ENCODE results near the gene LRMDA. TPM values are rescaled to one million over a fixed set of nuclear protein-coding genes. Genes with fewer than 3 reads are reported as not detected.

LRMDA gene
- total and polyA plus RNA-seq, 2 of the 13 experiments (the other 11 are each of a cell fraction or from before 2014, with no cell fraction given): 13.4 to 22.0 TPM

DNA sequence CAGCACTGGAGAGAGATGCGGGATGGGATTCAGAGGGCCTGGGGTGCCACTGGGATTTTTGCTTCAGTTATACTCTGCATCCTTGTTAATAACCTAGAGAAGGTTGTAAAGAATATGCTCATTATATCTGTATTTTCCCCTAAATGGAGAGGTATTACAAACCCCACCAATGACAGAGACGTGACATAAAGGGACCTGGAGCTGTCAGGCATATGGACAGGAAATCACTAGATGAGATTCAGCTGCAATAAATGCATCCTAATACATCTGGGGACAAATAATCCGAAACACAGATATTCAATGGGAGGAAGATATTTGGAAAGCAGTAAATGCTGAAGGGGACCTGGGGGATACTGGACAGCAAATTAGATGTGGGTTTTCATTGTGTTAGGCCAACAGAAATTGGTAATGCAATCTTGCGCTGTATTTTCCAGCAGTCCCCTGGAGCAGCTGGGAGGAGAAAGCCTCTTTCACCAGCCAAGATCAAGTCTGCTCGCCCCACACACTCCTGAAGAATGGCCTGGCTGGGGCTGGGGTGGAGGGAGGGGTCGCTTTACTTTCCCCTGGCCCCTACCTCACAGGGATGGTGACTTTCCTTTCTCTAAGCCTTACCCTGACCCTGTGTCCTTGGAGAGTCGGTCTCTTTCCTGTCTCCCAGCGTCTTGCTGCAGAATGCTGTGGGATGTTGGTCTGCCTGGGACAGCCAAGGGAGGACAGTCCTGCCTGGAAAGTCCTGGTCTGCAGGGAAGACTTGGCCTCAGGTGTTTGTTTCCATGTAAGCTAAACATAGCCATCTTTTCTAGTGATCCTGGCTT is 653.8 kb downstream of the LRMDA start:
- FAIRE-seq (no peak), ATAC-seq (no peak), DNase-seq (ENCODE audit: low spot score) (no peak)
- Histone ChIP-seq H3K9me3 (ENCODE audit: low read length) (no peaks in the 10 kb centered on the region), H3K27me3 (ENCODE audit: control insufficient read depth in 1 of 2, insufficient read depth in 2 of 2, low read length in 2 of 2) (no peaks in the 10 kb centered on the region), H3K79me2 (ENCODE audit: insufficient read depth, low read length) (no peaks in the 10 kb centered on the region), H3K9ac (ENCODE audit: insufficient read depth, low read depth, low read length) (no peak overlapping the region), H3K27ac (ENCODE audit: extremely low read length, insufficient read depth, low read length) (no peak overlapping the region), H3K4me2 (ENCODE audit: low read depth, low read length) (no peak overlapping the region), H4K20me1 (ENCODE audit: insufficient read depth, low read length) (no peaks in the 10 kb centered on the region), H2AFZ (ENCODE audit: low read length) (no peak overlapping the region), H3K36me3 (replicated peaks in 1 of 2; ENCODE audit: control insufficient read depth in 1 of 2, insufficient read depth in 2 of 2, low read length in 2 of 2) (no peaks in the 10 kb centered on the region), H3K4me3 (replicated peaks in 1 of 3; ENCODE audit: insufficient read depth in 1 of 3, low read depth in 2 of 3, low read length in 3 of 3) (no peak overlapping the region), H3K4me1 (ENCODE audit: insufficient read depth, low read length) (peaks cover 44% of the 10 kb centered on the region)
- WGBS (ENCODE audit: low lambda C conversion rate): 97% methylated on average over 8 of the region's 8 CpGs
- no peak for TF ChIP-seq ZNF530 (CRISPR knock-in tag; IDR thresholded peaks at IDR 0.05; ENCODE audit: low read depth)
- TF ChIP-seq SMAD3 (CRISPR knock-in tag; IDR thresholded peaks at IDR 0.05): no peak
- TF ChIP-seq HMG20B (CRISPR knock-in tag; conservative IDR thresholded peaks at IDR 0.05): no peak
- no TSS peak for BruUV-seq (replicated peaks)
- intact Hi-C loops (cut with micrococcal nuclease; ENCODE audit: unreplicated experiment): loop anchor here (5.0 kb wide), 1 partner anchor 33 kb away; no protein-coding TSS in a partner anchor
- in situ Hi-C loops (cut with HindIII; ENCODE audit: extremely low pct_ligation_motif_present, low pct_unique_long_range_greater_than_20kb): no loop called here
- CTCF ChIA-PET (ENCODE audit: low intra/inter-chr PET ratio, low total read pairs): no interaction called here
- POLR2A ChIA-PET: interaction anchor here (1.7 to 2.3 kb wide), 2 partner anchors 34 to 683 kb away, joined by 5 to 11 read pairs; partner anchors contain the start of gene ZNF503

DNA sequence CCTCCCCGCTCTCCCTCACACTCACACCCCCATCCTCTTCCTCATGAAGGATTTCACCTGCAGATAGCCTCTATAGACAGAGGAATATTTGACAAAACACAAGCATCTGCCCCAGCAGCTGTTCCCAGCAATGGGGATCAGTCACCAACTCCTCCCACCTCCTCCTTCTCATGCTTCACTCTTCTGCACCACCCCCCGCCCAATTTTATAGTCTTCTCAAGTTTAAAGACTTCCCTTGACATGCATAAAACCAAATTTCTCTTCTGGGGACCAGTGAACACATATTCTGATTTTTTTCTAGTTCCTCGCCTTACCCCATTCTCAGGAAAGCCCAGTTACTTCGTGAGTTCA is 654.4 kb downstream of the LRMDA start:
- no peak for DNase-seq (ENCODE audit: low spot score)
- FAIRE-seq: no peak
- ATAC-seq: no peak
- H3K4me2 ChIP-seq (ENCODE audit: low read depth, low read length): no peak overlapping the region
- ChIA-PET CTCF (ENCODE audit: low intra/inter-chr PET ratio, low total read pairs) (no interaction called here), POLR2A (interaction anchor here (1.7 to 2.3 kb wide), 2 partner anchors 35 to 684 kb away, joined by 5 to 11 read pairs; partner anchors contain the start of gene ZNF503)
- H3K9ac ChIP-seq (ENCODE audit: insufficient read depth, low read depth, low read length): no peak overlapping the region
- no peaks in the 10 kb centered on the region for H3K27me3 ChIP-seq (ENCODE audit: control insufficient read depth in 1 of 2, insufficient read depth in 2 of 2, low read length in 2 of 2)
- H2AFZ ChIP-seq (ENCODE audit: low read length): no peak overlapping the region
- no peak overlapping the region for H3K27ac ChIP-seq (ENCODE audit: extremely low read length, insufficient read depth, low read length)
- intact Hi-C loops (cut with micrococcal nuclease; ENCODE audit: unreplicated experiment): loop anchor here (2.0 to 5.0 kb wide), 2 partner anchors 33 to 681 kb away; no protein-coding TSS in a partner anchor
- H3K36me3 ChIP-seq (replicated peaks in 1 of 2; ENCODE audit: control insufficient read depth in 1 of 2, insufficient read depth in 2 of 2, low read length in 2 of 2): no peaks in the 10 kb centered on the region
- BruUV-seq (replicated peaks): no TSS peak
- H3K9me3 ChIP-seq (ENCODE audit: low read length): no peaks in the 10 kb centered on the region
- no peak overlapping the region for H3K4me3 ChIP-seq (replicated peaks in 1 of 3; ENCODE audit: insufficient read depth in 1 of 3, low read depth in 2 of 3, low read length in 3 of 3)
- in situ Hi-C loops (cut with HindIII; ENCODE audit: extremely low pct_ligation_motif_present, low pct_unique_long_range_greater_than_20kb): no loop called here
- WGBS (ENCODE audit: low lambda C conversion rate): 100% methylated on average over 4 of the region's 4 CpGs
- H3K79me2 ChIP-seq (ENCODE audit: insufficient read depth, low read length): no peaks in the 10 kb centered on the region
- H3K4me1 ChIP-seq (ENCODE audit: insufficient read depth, low read length): peaks cover 44% of the 10 kb centered on the region
- no peaks in the 10 kb centered on the region for H4K20me1 ChIP-seq (ENCODE audit: insufficient read depth, low read length)
- TF ChIP-seq, protein P1, sequence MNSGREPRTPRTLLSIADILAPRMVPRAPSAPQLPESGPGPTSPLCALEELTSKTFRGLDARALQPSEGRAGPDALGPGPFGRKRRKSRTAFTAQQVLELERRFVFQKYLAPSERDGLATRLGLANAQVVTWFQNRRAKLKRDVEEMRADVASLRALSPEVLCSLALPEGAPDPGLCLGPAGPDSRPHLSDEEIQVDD (CRISPR knock-in tag; IDR thresholded peaks at IDR 0.05; ENCODE audit: borderline replicate concordance): no peak
- TF ChIP-seq ZNF350 (CRISPR knock-in tag; IDR thresholded peaks at IDR 0.05; ENCODE audit: borderline replicate concordance, low read depth) (no peak), ZNF326 (CRISPR knock-in tag; IDR thresholded peaks at IDR 0.05; ENCODE audit: borderline replicate concordance) (no peak), ZBTB1 (CRISPR knock-in tag; IDR thresholded peaks at IDR 0.05; ENCODE audit: borderline replicate concordance) (no peak), RBM39 (IDR thresholded peaks at IDR 0.05; ENCODE audit: low read depth, low read length, poor library complexity, severe bottlenecking) (no peak), NRL (CRISPR knock-in tag; IDR thresholded peaks at IDR 0.05; ENCODE audit: borderline replicate concordance) (no peak), RAD21 (CRISPR knock-in tag; IDR thresholded peaks at IDR 0.05) (no peak), JUNB (CRISPR knock-in tag; IDR thresholded peaks at IDR 0.05; ENCODE audit: borderline replicate concordance) (no peak), GFI1 (CRISPR knock-in tag; IDR thresholded peaks at IDR 0.05; ENCODE audit: borderline replicate concordance) (no peak)
- TF ChIP-seq, protein P2, sequence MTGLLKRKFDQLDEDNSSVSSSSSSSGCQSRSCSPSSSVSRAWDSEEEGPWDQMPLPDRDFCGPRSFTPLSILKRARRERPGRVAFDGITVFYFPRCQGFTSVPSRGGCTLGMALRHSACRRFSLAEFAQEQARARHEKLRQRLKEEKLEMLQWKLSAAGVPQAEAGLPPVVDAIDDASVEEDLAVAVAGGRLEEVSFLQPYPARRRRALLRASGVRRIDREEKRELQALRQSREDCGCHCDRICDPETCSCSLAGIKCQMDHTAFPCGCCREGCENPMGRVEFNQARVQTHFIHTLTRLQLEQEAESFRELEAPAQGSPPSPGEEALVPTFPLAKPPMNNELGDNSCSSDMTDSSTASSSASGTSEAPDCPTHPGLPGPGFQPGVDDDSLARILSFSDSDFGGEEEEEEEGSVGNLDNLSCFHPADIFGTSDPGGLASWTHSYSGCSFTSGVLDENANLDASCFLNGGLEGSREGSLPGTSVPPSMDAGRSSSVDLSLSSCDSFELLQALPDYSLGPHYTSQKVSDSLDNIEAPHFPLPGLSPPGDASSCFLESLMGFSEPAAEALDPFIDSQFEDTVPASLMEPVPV (CRISPR knock-in tag; IDR thresholded peaks at IDR 0.05): no peak

Data from HepG2 (cell line).